T-helper 2 cell treated with Interferon-gamma antibody and Interleukin-4, amounts not matched to agents 100 ng/mL and 5 ng/mL, for 36 hours (primary cell): ENCODE data around the gene OXNAD1. TPM values are rescaled to one million over a fixed set of nuclear protein-coding genes. Genes with fewer than 3 reads are reported as not detected.

ENCODE experiments used
- intact Hi-C: fragments of 100-400 bp; cut with micrococcal nuclease; formaldehyde crosslinking; loops from one replicate; pipeline ENCODE4 v1.15.1; 2023
- total RNA-seq: library from RNA; stranded (reverse); gene quantifications from 2 replicates; pipeline ENCODE4 v1.2.3, GENCODE V29; 2022

Gene OXNAD1
- total RNA-seq, 1 donor from 2014 or later: 43.9 TPM

DNA sequence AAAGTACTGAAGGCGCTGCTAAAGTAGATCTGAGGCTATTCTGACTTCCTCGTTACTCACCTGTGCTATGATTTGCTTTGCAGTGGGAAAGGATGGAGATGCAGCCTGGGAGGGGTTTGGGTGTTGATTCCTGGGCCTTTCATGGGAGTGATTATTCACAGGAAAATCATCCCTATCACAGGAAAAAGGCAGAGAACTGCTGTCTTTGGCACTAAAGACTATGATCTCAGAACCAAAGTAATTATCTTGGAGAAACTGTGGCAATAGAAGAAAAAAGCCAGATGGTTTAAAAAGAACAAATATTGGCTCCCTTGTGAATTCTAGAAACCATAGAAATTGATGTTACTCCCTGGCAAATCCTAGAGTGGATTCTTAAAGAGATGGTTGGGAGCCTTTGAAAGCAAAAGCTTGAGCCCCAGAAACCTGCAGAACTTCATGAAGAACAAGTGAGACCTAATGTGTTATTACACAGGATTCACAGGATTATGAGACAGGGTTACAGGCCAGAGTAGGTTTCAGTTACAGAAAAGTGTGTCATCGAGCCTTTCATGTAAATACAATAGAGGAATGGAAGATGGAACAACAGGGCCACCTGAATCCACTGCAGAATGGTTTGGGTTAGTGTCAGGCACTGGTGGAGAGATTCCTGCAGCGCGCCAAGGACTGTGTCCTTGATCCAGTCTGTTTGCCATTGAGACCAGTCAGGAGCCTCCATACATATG lies 85.7 kb downstream of the OXNAD1 start:
- intact Hi-C loops: no loop called here

DNA sequence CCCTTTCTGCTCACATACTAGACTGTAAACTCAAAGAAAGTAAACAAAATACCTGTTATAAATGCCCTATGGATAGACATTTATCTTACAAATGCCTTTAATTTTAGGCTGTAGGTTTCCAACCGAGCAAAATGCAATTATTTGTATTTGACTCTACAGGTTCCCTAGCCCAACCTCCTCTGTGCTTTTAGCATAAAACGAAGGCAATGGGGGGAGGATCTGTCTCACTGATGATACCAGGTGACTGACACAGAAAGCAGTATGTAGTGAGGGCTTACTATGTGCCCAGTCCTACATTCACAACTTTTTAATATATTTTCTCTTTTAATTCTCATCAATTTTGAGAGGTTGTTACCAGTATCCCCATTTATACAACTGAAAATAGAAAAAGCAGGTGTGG lies 87.4 kb downstream of the OXNAD1 start:
- intact Hi-C loops: no loop called here

DNA sequence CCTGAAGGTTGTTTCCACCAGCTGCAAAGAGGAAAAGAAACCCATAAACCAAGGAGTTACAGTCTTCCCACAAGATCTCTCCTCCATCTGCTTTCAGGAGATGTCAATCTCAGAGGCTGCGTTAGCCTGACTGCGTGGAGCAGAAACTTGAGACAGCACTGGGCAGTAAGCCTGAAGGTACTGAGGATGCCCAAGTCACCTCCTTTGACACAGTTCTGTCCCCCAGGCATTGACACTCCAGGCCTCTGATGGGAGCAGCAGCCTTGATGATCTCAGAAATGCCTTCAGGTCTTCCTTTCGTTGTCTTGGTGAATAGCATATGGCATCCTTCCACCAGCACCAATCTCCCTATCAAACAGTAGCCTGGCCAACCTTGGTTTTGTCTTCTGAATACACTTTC lies 89.3 kb downstream of the OXNAD1 start:
- intact Hi-C loops: no loop called here

Other genes with a start within 250 kb of the OXNAD1 start
- gene GALNT15, start 90.5 kb upstream of the OXNAD1 start, total RNA-seq: not detected in 2 replicates
- 17.5 and 18.7 TPM in 2 replicates for gene DPH3, start 269 bp upstream of the OXNAD1 start, total RNA-seq
- gene RFTN1, start 248.5 kb downstream of the OXNAD1 start, total RNA-seq: 52.1 and 60.2 TPM in 2 replicates